Psoas muscle (tissue), 8 donors: ENCODE results near the gene PTPRK. TPM values are rescaled to one million over a fixed set of nuclear protein-coding genes. Genes with fewer than 3 reads are reported as not detected.

Source experiments
- ATAC-seq, 4 donors: fragments of 200-7000 bp; cut with Tn5 transposase; one replicate each; pipeline ENCODE4 v1.9.1; 2020; ENCODE audit warnings: moderate library complexity in 3 of 4, mild to moderate bottlenecking in 2 of 4
- DNase-seq, 2 donors: peaks; one replicate each; pipeline ENCODE4 v3.0.0-alpha.2; 2020
- H3K27ac ChIP-seq: fragments of 200-600 bp; one replicate; pipeline ENCODE4 v1.8.0; 2022
- H3K27me3 ChIP-seq, 3 donors: fragments of 200-600 bp in 1 of 3; one replicate each; pipeline versions ENCODE4 v1.6.1 to v1.8.0; 2013 to 2022; ENCODE audit warnings: low read length in 2 of 3, mild to moderate bottlenecking in 2 of 3, moderate library complexity in 1 of 3; ENCODE audit not compliant: insufficient read depth in 3 of 3
- H3K36me3 ChIP-seq, 2 donors: fragments of 200-600 bp in 1 of 2; one replicate each; pipeline versions ENCODE4 v1.6.1 to v1.8.0; 2013 to 2022; ENCODE audit warnings: low read depth in 1 of 2, mild to moderate bottlenecking in 1 of 2, moderate library complexity in 1 of 2; ENCODE audit not compliant: insufficient read depth in 1 of 2
- H3K4me1 ChIP-seq: fragments of 200-600 bp; one replicate; pipeline ENCODE4 v1.8.0; 2022
- H3K4me3 ChIP-seq: fragments of 200-600 bp; one replicate; pipeline ENCODE4 v1.8.0; 2022; ENCODE audit warnings: mild to moderate bottlenecking
- H3K9me3 ChIP-seq: fragments of 200-600 bp; one replicate; pipeline ENCODE4 v1.8.0; 2022
- CTCF ChIP-seq: fragments of 200-600 bp; IDR thresholded peaks from one replicate; pipeline ENCODE4 v1.8.0; 2022; ENCODE audit warnings: antibody characterized with exemption
- WGBS, 3 donors: extraction: QIAGEN DNeasy Blood & Tissue Kit; methylation state at CpG; one replicate each; pipeline versions ENCODE4 v1.1.6 to v1.1.7; 2013; 5-methylcytosine and 5-hydroxymethylcytosine counted together
- intact Hi-C, 2 donors: fragments of 100-400 bp; cut with DNase I; formaldehyde crosslinking; loops; one replicate each; pipeline versions ENCODE4 v1.11.0 to v1.14.2; 2022
- polyA plus RNA-seq, 3 donors: library from polyadenylated mRNA; stranded (reverse); fragments of 200-250 nt; gene quantifications; one replicate each; pipeline ENCODE4 v1.2.3, GENCODE V29; 2013
- total RNA-seq, 4 donors: library from RNA; stranded (reverse); fragmentation: NEBNext Ultra II Directional in 2 of 4; extraction: Animal tissue kit (Norgen Biotek cat#: 25700) in 2 of 4; gene quantifications; one replicate each; pipeline versions ENCODE4 v1.2.1 to v1.2.4, GENCODE V29; 2021 to 2023
- donor health status: healthy with polysubstance abuse.
- donor health status: DM: no; HTN: no; CAD: no; lungs with moderate emphysema.
- donor health status: Bipolar disorder and iron deficiency.
- donor health status: healthy.
- donor health status: DM: yes; HTN: yes; CAD: no.
- donor health status: DM: no; HTN: no; CAD: no.
- donor health status: DM: no; HTN: no; CAD: no.
- donor health status: DM: yes; HTN: yes; CAD: no.

The PTPRK gene
- total and polyA plus RNA-seq, 7 donors = 3.2 to 10.6 (median 9.1) TPM

GRCh38 chr6:128005009-128005408, 515.4 kb downstream of the PTPRK start:
- intact Hi-C loops = no loop called here
- peaks cover 0 to 3% of the 10 kb centered on the region in 2 donors for H3K36me3 ChIP-seq
- H3K4me3 ChIP-seq = no peak overlapping the region
- 78 to 80% (median 78%) methylated on average over 5 of the region's 5 CpGs for WGBS, 3 donors
- TF ChIP-seq CTCF = no peak
- no peak overlapping the region for H3K27ac ChIP-seq
- no peaks in the 10 kb centered on the region for H3K4me1 ChIP-seq
- ATAC-seq (no peak), DNase-seq (no peak)
- H3K9me3 ChIP-seq = no peaks in the 10 kb centered on the region
- H3K27me3 ChIP-seq = no peaks in the 10 kb centered on the region

- H3K27ac ChIP-seq = no peak overlapping the region
- H3K36me3 ChIP-seq = no peaks in the 10 kb centered on the region
- DNase-seq (no peak), ATAC-seq (no peak)
- H3K4me1 ChIP-seq = no peaks in the 10 kb centered on the region
- no peaks in the 10 kb centered on the region for H3K9me3 ChIP-seq
- 90 to 95% (median 94%) methylated on average over 2 of the region's 2 CpGs for WGBS, 3 donors
- H3K4me3 ChIP-seq = no peak overlapping the region
- TF ChIP-seq CTCF = no peak
- no peaks in the 10 kb centered on the region for H3K27me3 ChIP-seq
- intact Hi-C loops = no loop called here
Observed at GRCh38 chr6:128000363-128000762, 520.0 kb downstream of the PTPRK start.

- intact Hi-C loops = no loop called here
- 79 to 89% (median 80%) methylated on average over 4 of the region's 4 CpGs for WGBS, 3 donors
- Histone ChIP-seq H3K36me3 (no peaks in the 10 kb centered on the region), H3K27me3 (no peaks in the 10 kb centered on the region), H3K4me3 (no peak overlapping the region), H3K9me3 (no peaks in the 10 kb centered on the region), H3K4me1 (no peaks in the 10 kb centered on the region), H3K27ac (no peak overlapping the region)
- DNase-seq (no peak), ATAC-seq (no peak)
- TF ChIP-seq CTCF = no peak
Observed at GRCh38 chr6:127998985-127999384, 521.4 kb downstream of the PTPRK start.

DNA sequence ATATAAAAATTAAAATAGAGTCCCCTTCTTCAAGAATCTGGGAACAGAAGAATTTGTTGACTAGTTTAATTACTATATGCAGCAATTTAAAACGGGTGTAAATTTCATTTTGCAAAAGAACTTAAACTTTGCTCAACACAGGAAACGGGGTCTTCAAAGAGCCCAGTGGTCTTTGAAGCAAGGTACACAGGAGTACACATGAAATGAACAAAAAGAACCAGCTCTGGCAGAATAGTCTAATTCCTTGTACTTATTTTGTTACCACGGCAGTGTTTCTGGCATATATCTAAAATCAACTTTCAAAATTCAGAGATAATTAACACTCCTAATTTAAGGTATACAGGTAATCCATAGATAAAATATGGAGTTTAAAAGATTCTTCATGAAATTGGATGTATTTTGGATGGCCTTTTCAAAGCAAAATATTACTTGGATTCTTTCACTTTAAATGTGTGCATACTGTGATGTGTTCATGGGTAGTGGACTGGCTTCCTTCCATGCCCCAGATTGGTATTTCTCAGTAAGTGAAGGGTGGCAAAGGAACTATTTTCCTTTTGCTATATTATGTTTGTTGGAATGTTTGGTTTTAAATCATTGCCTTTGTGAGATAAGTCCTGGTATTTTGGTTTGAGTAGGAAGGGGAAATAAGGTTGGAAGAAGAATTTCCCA, 522.8 kb downstream of the PTPRK start:
- ATAC-seq = no peak

More for the DNA sequence above, 522.8 kb downstream of the PTPRK start:
- H3K27me3 ChIP-seq = no peaks in the 10 kb centered on the region
- DNase-seq = no peak
- H3K9me3 ChIP-seq = no peaks in the 10 kb centered on the region
- TF ChIP-seq CTCF = no peak
- no peaks in the 10 kb centered on the region for H3K4me1 ChIP-seq
- intact Hi-C loops = no loop called here
- no peaks in the 10 kb centered on the region for H3K36me3 ChIP-seq
- H3K4me3 ChIP-seq = no peak overlapping the region
- no peak overlapping the region for H3K27ac ChIP-seq
- 90 to 91% (median 90%) methylated on average over 3 of the region's 3 CpGs for WGBS, 3 donors
